HG03558 (cell line): ENCODE measurements around the gene PNKD.

ENCODE experiments used
- ATAC-seq: cut with Tn5 transposase; IDR thresholded peaks from one replicate; pipeline ENCODE4 v1.9.1; 2021; ENCODE audit warnings: moderate number of reproducible peaks; ENCODE audit not compliant: unreplicated experiment; ENCODE audit errors: extremely low read depth

Gene PNKD

GRCh38 chr2:218392891-218393462 is 122.7 kb downstream of the PNKD start:
- no peak for ATAC-seq

GRCh38 chr2:218393750-218394290 is 123.5 kb downstream of the PNKD start:
- ATAC-seq = no peak

GRCh38 chr2:218394298-218395089 is 124.2 kb downstream of the PNKD start:
- ATAC-seq = no peak

- no peak for ATAC-seq
Observed at GRCh38 chr2:218395090-218395444, 124.7 kb downstream of the PNKD start.

GRCh38 chr2:218395456-218395825 is 125.1 kb downstream of the PNKD start:
- no peak for ATAC-seq

GRCh38 chr2:218395826-218396687 is 125.7 kb downstream of the PNKD start:
- peak; percentile 43 for ATAC-seq
